ENCODE measurements around the gene CIT.

DNA sequence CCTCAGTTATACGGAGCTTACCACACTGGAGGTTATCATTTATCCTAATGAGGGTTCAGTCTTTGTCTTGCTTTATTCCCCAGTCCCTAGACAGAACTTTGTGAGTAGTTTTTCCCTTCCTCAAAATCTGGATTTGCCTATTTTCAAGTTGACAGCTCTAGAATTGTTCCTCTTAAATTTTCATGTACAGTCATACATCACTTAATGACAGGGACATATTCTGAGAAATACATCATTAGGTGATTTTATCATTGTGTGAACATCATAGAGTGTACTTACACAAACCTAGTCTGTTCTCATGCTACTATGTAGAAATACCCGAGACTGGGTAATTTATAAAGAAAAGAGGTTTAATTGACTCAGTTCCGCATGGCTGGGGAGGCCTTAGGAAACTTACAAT, 206.1 kb downstream of the CIT start:
- TF ChIP-seq, protein P1, sequence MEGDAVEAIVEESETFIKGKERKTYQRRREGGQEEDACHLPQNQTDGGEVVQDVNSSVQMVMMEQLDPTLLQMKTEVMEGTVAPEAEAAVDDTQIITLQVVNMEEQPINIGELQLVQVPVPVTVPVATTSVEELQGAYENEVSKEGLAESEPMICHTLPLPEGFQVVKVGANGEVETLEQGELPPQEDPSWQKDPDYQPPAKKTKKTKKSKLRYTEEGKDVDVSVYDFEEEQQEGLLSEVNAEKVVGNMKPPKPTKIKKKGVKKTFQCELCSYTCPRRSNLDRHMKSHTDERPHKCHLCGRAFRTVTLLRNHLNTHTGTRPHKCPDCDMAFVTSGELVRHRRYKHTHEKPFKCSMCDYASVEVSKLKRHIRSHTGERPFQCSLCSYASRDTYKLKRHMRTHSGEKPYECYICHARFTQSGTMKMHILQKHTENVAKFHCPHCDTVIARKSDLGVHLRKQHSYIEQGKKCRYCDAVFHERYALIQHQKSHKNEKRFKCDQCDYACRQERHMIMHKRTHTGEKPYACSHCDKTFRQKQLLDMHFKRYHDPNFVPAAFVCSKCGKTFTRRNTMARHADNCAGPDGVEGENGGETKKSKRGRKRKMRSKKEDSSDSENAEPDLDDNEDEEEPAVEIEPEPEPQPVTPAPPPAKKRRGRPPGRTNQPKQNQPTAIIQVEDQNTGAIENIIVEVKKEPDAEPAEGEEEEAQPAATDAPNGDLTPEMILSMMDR (IDR thresholded peaks at IDR 0.05) = no peak
- no peak for TF ChIP-seq POLR2A (IDR thresholded peaks at IDR 0.05)

All from suprapubic skin (tissue), 3 donors.